Liver (tissue), 3 donors: ENCODE data around the gene ZNF487.

Experiments used
- CTCF ChIP-seq: fragments of 150-350 bp; IDR thresholded peaks from 2 replicates; pipeline ENCODE4 v1.5.1; 2017; ENCODE audit warnings: improper control_type of control experiment, low read depth, low read length; ENCODE audit not compliant: missing input control
- JUND ChIP-seq, 2 donors: IDR thresholded peaks; 2 replicates each; pipeline ENCODE4 v1.6.1; 2016; ENCODE audit warnings: antibody characterized with exemption in 2 of 2
- MAX ChIP-seq: IDR thresholded peaks from 2 replicates; pipeline ENCODE4 v1.6.1; 2016; ENCODE audit warnings: antibody characterized with exemption
- donor health status: healthy.
- donor health status: healthy.

GRCh38 chr10:43391496-43391895 is 45.4 kb upstream of the ZNF487 start:
- no peak for TF ChIP-seq JUND (IDR thresholded peaks at IDR 0.05)
- no peak for TF ChIP-seq MAX
- no peak for TF ChIP-seq CTCF
